Right lobe of liver (tissue), 6 donors: ENCODE measurements around the gene GPS1. TPM values are rescaled to one million over a fixed set of nuclear protein-coding genes. Genes with fewer than 3 reads are reported as not detected.
A peak's percentile ranks its signal among the peaks of the same experiment; 100 is the strongest.

Experiments used
- ATAC-seq, 4 donors: fragments of 200-7000 bp; cut with Tn5 transposase; one replicate each; pipeline ENCODE4 v1.9.1; 2020; ENCODE audit warnings: mild to moderate bottlenecking in 4 of 4, moderate library complexity in 4 of 4
- DNase-seq, 3 donors: peaks; one replicate each; pipeline ENCODE4 v3.0.0-alpha.2; 2020
- H3K27ac ChIP-seq, 3 donors: fragments of 200-600 bp; one replicate each; pipeline ENCODE4 v1.8.0; 2022
- H3K27me3 ChIP-seq, 2 donors: fragments of 200-600 bp; one replicate each; pipeline ENCODE4 v1.8.0; 2022
- H3K36me3 ChIP-seq, 4 donors: fragments of 200-600 bp; sonication (generic) in 1 of 4; one replicate each; pipeline versions ENCODE4 v1.5.1 to v1.8.0; 2017 to 2022; ENCODE audit warnings: control low read depth in 1 of 4
- H3K4me1 ChIP-seq, 4 donors: fragments of 200-600 bp; sonication (generic) in 1 of 4; one replicate each; pipeline versions ENCODE4 v1.5.1 to v1.8.0; 2017 to 2022; ENCODE audit warnings: control low read depth in 1 of 4
- H3K4me3 ChIP-seq, 3 donors: fragments of 200-600 bp; one replicate each; pipeline ENCODE4 v1.8.0; 2022
- H3K9me3 ChIP-seq, 4 donors: fragments of 200-600 bp; sonication (generic) in 1 of 4; one replicate each; pipeline versions ENCODE4 v1.5.1 to v1.8.0; 2017 to 2022; ENCODE audit warnings: control low read depth in 1 of 4
- CTCF ChIP-seq, 4 donors: fragments of 200-600 bp in 3 of 4; fragments of 450-650 bp in 1 of 4; IDR thresholded peaks; one replicate each; pipeline versions ENCODE4 v1.5.1 to v1.8.0; 2016 to 2022; ENCODE audit warnings: antibody characterized with exemption in 4 of 4, mild to moderate bottlenecking in 2 of 4
- POLR2A ChIP-seq: fragments of 450-650 bp; IDR thresholded peaks from one replicate; pipeline ENCODE4 v1.6.1; 2017; ENCODE audit warnings: antibody characterized with exemption, mild to moderate bottlenecking
- WGBS: methylation state at CpG from one replicate; pipeline ENCODE4 v1.1.6; 2018; ENCODE audit warnings: low coverage, low lambda C conversion rate; ENCODE audit not compliant: insufficient coverage; ENCODE audit errors: missing lambda C conversion rate; 5-methylcytosine and 5-hydroxymethylcytosine counted together
- intact Hi-C, 2 donors: fragments of 100-400 bp; cut with DNase I; formaldehyde crosslinking; loops; one replicate each; pipeline versions ENCODE4 v1.11.2 to v1.14.1; 2022
- total RNA-seq, 6 experiments: library from RNA; depleted of rRNA in 2 of 6; stranded (reverse); fragments of >200 nt in 2 of 6; fragmentation: NEBNext Ultra II Directional in 3 of 6; extraction: Animal tissue kit (Norgen Biotek cat#: 25700) in 3 of 6; gene quantifications; one replicate each; pipeline versions ENCODE4 v1.1.0 to v1.2.4, GENCODE V29; 2016 to 2023
- donor health status: DM: no; HTN: yes; CAD: no.
- donor health status: DM: no; HTN: no; CAD: no.
- donor health status: DM: no; HTN: no; CAD: no.
- donor health status: DM: no; HTN: yes; CAD: no.
- donor health status: DM: no; HTN: yes; CAD: no.

GPS1 gene
- total RNA-seq, 6 experiments from 2014 or later: 46.5 to 93.5 (median 62.1) TPM

- intact Hi-C loops: loop anchor here in 1 of 2 donors (10.0 kb wide), 1 partner anchor 64 kb away; the partner anchor contains the start of genes DCXR and RAC3
- ATAC-seq (peak; percentile 37 to 49 (median 47)), DNase-seq (peak; percentile 97 to 98 (median 98))
- peaks cover 0 to 31% (median 8%) of the 10 kb centered on the region in 4 donors for H3K36me3 ChIP-seq
- no peaks in the 10 kb centered on the region for H3K9me3 ChIP-seq
- H3K27me3 ChIP-seq: no peaks in the 10 kb centered on the region
- WGBS: no CpG with 5 or more reads among the region's 124 CpGs
- H3K27ac ChIP-seq: peak within 1 kb of the TSS; percentile 93 to 99 (median 94)
- TF ChIP-seq CTCF (IDR thresholded peaks at IDR 0.05): peak in 3 of 4 donors; percentile 26 to 45 (median 29)
- TF ChIP-seq POLR2A: peak; percentile 99
- peaks cover 0 to 69% (median 28%) of the 10 kb centered on the region in 4 donors for H3K4me1 ChIP-seq
- H3K4me3 ChIP-seq: peak within 1 kb of the TSS; percentile 82 to 98 (median 84)
Observed at GRCh38 chr17:82098169-82098938, 46.7 kb downstream of the GPS1 start, which contains the start of gene FASN. FASN (minus strand) TSS chr17:82098236; CDS start chr17:82096445, 1,791 bp downstream.

- TF ChIP-seq POLR2A: no peak
- no peak for TF ChIP-seq CTCF (IDR thresholded peaks at IDR 0.05)
- no peaks in the 10 kb centered on the region for H3K9me3 ChIP-seq
- peaks cover 0 to 23% (median 4%) of the 10 kb centered on the region in 4 donors for H3K36me3 ChIP-seq
- intact Hi-C loops: loop anchor here in 1 of 2 donors (10.0 kb wide), 1 partner anchor 64 kb away; the partner anchor contains the start of genes DCXR and RAC3
- H3K4me3 ChIP-seq: peak overlapping the region; percentile 43 to 98 (median 57)
- peak in 1 of 3 donors; percentile 49 for DNase-seq
- no CpG with 5 or more reads among the region's 80 CpGs for WGBS
- peak overlapping the region; percentile 92 to 99 (median 94) for H3K27ac ChIP-seq
- no peaks in the 10 kb centered on the region for H3K27me3 ChIP-seq
- no peak for ATAC-seq
- peaks cover 0 to 74% (median 28%) of the 10 kb centered on the region in 4 donors for H3K4me1 ChIP-seq
Observed at GRCh38 chr17:82098939-82099763, 47.5 kb downstream of the GPS1 start.

GRCh38 chr17:82100502-82101298, 49.0 kb downstream of the GPS1 start:
- peaks cover 0 to 76% (median 31%) of the 10 kb centered on the region in 4 donors for H3K4me1 ChIP-seq
- WGBS: 34% methylated on average over 10 of the region's 35 CpGs
- ATAC-seq (no peak), DNase-seq (peak in 1 of 3 donors; percentile 24)
- H3K27ac ChIP-seq: peak overlapping the region; percentile 16 to 99 (median 92)
- peaks cover 0 to 8% (median 0%) of the 10 kb centered on the region in 4 donors for H3K36me3 ChIP-seq
- no peak for TF ChIP-seq POLR2A
- TF ChIP-seq CTCF (IDR thresholded peaks at IDR 0.05): no peak
- no peaks in the 10 kb centered on the region for H3K9me3 ChIP-seq
- no peaks in the 10 kb centered on the region for H3K27me3 ChIP-seq
- intact Hi-C loops: no loop called here
- H3K4me3 ChIP-seq: peak overlapping the region in 1 of 3 donors; percentile 39

DNA sequence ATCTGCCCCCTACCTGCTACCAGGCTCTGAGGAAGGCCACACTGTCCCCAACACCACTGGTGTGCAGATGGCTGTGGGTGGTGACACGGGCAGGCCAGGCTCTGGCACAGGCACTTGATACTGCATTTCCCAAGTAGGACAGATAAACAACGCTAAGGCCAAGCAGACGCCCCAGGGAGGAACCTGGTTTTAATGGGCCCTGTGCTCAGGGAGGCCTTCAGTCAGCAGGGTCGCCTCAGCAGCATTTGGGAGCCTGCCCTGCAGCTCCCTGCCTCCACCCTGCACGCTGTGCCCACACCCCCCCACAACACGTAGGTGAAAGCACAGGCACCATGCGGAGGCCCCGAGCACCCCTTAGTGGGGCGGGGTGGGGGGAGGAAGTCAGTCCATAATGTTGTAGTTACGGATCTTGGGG, 49.6 kb downstream of the GPS1 start:
- Histone ChIP-seq H3K27me3 (no peaks in the 10 kb centered on the region), H3K36me3 (peaks cover 0 to 2% (median 0%) of the 10 kb centered on the region in 4 donors), H3K4me1 (peaks cover 0 to 77% (median 33%) of the 10 kb centered on the region in 4 donors), H3K27ac (peak overlapping the region; percentile 16 to 99 (median 92)), H3K4me3 (peak overlapping the region in 2 of 3 donors; percentile 31 to 39), H3K9me3 (no peaks in the 10 kb centered on the region)
- DNase-seq (peak; percentile 53 to 84 (median 84)), ATAC-seq (peak; percentile 6 to 17 (median 11))
- TF ChIP-seq POLR2A: no peak
- TF ChIP-seq CTCF (IDR thresholded peaks at IDR 0.05): no peak
- intact Hi-C loops: no loop called here
- WGBS: no CpG with 5 or more reads among the region's 10 CpGs
